GM21619 (cell line): Measurements from ENCODE around the gene CHD9NB.
"Not testable (repeated sequence)": the region's sequence is repeated elsewhere in the genome, so short reads cannot be mapped to it uniquely, and the experiment has no call there.

Experiments used
- ATAC-seq: cut with Tn5 transposase; IDR thresholded peaks from one replicate; pipeline ENCODE4 v1.9.1; 2021; ENCODE audit not compliant: unreplicated experiment

Gene CHD9NB

DNA sequence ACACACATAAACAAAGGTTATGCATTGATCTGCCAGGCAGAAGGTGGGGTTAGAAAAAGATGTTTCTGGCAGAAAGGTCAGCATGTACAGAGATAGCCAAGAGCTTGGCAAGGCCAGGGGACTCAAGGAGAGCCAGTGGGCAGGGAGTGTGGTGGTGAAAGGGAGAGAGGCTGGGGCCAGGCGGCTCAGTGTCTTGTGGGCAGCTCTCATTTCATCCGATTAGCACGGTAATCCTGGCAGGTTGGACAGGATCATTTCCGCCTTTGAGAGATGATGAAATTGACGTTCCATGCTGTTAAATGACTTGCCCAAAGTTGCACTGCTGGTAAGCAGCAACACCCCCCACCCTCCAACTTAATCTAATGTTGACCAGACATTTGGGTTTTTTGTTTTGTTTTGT, 5.7 kb upstream of the CHD9NB start:
- ATAC-seq, result no peak

DNA sequence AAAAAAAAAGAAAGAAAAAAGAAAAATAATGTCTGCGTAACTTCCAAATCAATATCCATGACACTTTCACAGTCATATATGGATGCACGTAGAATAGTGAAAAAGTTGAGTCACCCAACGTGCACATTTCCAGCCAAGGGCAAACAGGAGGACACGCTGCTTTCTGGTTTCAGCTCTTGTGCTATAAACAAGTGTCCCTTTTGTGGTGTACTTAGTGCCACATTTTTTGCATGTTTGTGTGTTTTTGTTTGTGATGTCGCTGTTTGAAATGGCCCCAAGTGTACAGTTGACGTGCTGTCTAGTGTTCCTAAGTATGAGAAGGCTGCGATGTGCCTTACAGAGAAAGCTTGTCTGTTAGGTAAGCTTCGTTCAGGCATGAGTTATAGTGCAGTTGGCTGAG, 5.0 kb upstream of the CHD9NB start:
- ATAC-seq, result no peak

DNA sequence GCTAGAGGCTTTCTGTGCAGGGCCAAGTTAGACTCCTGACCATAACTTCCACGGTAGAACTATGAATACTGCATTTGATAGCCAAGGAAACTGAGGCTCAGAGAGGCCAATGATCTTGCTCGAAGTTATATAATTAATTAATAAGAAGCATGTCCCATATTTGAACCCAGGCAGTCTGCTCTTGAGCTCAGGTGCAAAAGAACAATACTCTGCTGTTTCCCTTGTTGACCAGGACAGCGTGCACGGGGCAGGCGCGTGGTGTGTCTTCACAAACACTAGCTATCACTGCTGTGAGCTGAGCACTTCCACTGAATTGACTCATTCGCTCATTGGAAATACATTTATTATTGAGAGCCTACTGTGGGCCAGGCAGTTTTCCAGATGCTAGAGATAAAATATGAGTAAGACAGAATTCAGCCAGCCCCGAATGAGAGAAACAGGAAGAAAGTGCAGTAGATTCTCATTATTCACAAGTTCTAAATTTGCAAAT, 3.7 kb upstream of the CHD9NB start:
- ATAC-seq, result no peak

DNA sequence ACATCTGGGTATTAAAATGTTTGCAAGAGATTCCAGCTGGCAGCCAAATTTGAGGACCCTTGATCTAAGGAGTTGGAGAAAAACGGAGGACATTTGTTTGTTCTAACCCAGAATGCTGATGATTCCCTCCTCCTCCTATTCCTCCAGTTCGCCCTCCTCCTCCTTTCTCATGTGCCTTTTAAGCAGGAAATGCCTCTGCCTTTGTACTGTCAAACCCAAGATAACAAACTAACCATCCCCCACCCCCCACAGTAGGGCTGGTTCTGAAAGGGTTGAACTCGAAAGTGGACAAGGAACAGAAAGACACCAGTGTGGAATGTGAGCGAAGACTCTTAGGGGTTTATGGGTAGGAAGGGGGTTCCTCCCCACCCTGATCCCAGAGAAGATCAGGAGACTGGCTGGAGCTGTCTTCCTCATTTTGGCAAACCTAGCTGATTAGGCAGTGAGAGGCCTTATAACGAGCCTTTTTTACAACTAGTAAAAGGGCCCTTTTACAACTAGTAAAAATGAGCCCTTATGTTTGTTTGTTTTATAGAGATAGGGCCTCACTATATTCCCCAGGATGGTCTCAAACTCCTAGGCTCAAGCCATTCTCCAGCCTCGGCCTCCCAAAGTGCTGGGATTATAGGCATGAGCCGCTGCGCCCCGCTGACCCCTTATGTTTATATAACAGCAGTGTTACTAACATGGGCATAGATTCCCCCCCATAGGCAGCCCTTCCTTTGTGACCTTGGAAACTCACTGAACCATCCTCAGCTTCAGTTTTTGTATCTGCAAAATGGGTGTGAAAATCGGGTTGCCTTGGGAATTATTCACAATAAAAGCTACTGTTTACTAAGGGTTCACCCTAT, 3.1 kb upstream of the CHD9NB start:
- no peak for ATAC-seq

DNA sequence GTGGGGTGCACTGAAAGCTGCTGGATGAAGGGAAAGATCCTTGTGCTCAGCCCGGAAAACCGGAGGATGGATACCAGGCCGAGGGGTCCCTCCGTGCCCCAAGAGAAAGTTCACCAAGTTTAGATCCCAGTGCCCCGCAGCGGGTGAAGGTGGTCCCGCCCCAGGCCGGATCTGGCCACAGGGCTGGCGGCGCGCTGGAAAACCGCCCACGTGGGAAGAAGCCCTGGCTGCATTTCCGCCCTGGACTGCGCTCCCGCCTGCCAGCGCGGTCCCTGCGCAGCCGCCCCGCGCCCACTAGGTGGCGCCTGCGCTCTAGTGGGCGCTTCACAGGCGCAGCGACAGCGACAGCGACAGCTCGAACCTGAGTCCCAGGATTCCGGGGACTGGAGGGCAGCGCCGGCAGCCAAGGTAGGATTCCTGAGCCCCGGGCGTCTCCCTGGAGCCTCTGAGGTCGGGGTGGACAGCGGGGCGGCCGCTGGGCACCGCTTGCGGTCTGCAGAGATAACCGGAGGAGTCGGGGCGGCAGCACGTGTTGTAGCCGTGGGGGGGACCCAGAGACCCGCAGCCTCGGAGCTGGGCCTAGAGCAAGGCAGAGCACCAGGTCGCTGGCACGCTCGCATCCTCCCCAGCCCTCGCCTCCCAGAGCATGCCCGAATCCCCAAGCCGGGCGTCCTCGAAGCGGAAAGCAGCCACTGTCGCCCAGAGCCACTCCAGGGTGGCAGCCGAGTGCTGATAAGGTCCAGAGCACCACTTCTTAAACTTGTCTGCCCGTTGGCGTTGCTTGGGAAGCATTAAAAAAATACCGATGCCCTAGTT, 2.2 kb upstream of the CHD9NB start, which contains the start of gene CHD9:
Gene CHD9 (plus strand): TSS at position 322 of the 816 bp plus-strand sequence. CDS start 101,099 bp downstream, outside the sequence.
- peak; percentile 80 for ATAC-seq

DNA sequence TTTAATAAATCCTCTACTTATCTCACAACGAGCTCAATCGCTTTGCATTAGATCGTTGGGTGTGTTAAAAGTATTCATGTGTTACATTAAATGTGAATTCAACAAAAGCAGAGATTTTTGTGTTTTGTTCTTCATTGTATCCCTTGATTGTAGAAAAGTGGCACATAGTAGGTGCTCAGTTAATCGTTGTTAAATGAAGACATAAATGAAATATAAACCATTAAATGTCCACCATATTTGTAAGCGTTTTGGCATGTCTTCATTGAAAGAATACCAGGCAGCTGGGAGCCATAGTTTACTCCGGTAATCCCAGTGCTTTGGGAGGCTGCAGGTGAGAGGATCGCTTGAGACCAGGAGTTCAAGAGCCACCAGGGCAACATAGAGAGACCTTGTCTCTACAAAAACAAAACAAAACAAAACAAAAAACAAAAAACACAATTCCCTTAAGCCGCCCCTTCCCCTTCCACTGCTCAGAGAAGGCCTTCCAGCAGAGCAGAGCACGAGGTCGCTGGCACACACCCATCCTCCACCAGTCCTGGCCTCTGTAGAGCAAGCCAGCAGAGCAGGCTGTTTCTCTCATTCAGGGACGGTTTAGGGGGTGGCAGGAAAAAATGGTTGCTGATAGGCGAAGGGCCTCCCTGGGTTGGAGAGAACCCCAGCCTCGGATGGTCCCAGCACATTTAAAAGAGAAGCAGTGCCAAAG, 1.4 kb upstream of the CHD9NB start:
- peak; percentile 29 for ATAC-seq

DNA sequence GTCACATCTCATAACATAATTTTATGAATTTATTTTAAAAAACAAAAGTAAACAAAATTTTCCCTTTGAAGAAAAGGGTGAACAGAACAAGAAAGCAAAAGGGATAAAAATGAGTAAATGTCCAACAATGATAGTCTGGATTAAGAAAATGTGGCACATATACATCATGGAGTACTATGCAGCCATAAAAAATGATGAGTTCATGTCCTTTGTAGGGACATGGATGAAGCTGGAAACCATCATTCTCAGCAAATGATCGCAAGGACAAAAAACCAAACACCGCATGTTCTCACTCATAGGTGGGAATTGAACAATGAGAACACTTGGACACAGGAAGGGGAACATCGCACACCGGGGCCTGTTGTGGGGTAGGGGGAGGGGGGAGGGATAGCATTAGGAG, 1.4 kb downstream of the CHD9NB start:
- not testable (repeated sequence) for ATAC-seq

DNA sequence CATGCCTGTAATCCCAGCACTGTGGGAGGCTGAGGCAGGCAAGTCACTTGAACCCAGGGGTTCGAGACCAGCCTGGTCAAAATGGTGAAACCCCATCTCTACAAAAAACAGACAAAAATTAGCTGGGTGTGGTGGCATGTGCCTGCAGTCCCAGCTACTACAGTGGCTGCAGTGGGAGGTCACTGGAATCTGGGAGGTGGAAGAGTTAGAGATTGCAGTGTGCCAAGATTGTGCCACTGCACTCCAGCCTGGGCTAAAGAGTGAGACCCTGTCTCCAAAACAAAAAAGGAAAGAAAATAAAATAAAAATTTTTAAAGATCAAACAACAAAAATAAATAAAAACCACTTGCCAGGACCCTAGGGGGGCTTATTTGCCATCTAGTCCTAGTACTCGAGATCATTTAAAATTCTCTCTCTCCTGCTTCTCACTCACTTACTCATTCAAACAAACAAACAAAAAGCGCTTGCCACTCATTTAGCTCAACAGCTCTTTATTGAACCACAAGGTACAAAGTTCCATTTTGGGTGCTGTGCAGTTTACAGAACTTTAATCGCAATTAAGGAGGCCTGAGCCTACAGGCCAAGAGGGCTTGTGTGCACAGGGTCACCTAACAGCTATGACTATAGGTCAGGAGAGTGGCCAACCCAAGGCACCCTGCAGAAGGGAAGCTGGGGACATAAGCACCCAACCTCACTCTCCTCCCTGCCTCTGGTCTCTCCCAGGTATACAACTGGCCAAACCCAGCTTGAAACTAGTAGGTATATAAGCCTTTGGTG, 4.4 kb downstream of the CHD9NB start:
- no peak for ATAC-seq

DNA sequence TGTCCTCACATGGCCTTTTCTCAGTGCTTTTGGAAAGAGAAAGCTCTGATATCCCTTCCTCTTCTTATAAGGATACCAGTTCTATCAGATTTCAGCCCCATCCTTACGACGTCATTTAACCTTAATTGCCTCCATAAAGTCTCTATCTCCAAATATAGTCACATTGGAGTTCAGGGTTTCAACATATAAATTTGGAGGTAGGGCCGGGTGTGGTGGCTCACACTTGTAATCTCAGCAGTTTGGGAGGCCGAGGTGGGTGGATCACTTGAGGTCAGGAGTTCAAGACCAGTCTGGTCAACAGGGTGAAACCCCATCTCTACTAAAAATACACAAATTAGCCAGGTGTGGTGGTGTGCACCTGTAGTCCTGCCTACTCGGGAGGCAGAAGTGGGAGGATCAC, 5.2 kb downstream of the CHD9NB start:
- ATAC-seq, result not testable (repeated sequence)

DNA sequence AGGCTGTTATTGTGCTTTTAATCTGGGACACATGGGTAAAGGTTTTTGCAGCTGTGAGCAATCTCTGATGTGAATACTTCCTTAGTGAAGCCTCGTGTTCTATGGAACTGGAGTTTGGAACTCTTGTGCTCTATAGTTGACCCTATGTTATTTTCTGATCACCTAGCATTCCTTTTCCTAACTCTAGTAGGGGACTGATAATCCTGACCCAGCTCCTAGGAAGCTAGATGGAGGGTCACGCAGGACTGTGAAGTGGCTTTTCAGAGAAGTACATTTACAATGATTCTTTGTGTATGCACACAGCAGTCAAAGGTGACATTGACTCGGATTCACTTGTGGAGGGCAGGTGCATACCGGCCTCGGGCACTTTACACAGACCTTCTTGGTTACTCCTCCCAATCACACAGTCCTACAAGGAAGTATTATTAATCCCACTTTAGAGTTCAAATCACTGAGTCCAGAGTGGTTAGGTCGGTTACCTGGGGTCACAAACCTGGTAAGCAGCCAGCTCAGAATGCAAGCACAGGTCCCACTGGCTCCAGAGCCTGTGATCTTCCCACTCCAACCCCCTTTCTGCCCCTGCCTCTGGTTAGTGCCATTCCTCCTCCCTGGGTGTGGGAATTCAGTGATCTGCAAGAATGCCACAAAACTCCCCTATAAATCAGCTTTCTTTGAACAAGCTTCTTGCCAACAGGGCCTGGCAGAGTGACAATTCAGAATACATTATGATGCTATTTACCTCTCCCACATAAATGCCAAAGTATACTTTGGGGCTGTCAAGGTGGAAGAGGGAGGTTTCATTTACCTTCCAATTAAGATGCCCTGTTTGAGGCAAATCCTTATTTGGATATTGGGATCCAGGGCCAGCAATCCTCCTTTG, 7.1 kb downstream of the CHD9NB start:
- no peak for ATAC-seq

DNA sequence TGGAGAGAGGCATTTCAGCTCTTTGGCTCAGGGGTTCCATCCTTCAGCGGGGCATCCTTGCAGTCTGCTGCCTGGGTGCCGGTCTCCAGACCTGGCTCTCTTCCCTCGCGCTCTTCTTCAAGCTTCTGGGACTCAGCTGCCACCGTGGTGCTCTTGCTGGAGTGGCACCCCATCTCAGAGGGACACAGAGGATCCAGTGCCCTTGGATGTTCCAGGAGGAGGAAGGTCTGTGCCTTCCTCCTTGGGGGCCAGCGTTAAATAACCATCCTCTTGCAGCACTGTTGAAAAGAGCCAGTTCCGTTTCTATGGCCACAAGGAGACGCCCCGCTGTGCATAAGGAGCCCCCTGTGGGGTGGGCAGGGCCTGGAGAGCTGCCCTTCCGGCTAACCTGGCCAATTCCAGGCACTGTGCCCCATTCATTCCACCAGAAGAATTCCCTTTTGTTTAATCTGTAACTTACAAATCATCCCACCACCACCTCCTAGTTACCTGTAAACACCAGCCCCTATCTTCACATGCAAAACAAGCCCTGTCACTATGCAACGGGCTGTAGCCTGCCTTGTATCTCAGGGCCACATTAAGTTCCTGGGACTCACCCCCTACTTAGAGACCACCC, 8.6 kb downstream of the CHD9NB start:
- ATAC-seq, result no peak

DNA sequence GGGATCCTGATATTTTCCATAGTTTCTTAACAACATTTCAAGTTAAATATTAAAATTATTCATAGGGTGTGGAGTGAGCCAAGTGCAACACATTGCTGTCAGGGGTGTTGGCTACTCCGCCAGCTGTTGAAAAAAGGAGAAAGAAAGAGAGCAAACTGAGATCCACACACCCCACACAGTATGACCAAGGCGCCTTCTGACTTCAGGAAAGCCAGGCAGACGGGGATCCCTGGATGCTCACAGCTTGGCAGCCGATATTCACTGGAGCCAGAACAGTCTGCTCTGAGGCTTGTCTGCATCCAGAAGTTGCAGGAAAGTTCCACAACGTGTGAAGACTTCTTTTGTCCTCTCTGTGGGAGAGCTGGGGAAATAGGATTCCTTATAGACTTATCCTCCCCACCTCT, 9.3 kb downstream of the CHD9NB start:
- ATAC-seq, result no peak

DNA sequence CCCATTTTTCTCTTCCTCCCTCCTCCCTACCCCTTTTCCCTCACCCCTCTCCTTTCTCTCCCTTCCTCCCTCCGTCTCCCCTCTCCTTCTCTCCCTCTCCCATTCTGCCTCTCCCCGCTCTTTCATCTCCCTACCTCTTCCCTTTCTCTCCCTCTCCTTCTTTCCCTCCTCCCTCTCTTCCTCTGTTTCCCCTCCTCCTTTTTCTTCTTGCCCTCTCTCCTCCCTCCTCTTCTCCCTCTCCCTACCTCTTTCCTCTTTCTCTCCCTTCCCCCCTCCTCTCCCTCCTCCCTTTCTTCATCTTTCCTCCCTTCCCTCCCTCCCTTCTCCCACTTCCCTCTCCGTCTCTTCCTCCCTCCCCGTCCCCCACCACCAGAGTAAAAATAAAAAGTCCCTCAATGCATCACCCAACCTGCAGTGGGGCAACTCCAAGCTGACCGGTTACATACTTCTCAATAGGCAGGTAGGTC, 10.4 kb downstream of the CHD9NB start:
- no peak for ATAC-seq

DNA sequence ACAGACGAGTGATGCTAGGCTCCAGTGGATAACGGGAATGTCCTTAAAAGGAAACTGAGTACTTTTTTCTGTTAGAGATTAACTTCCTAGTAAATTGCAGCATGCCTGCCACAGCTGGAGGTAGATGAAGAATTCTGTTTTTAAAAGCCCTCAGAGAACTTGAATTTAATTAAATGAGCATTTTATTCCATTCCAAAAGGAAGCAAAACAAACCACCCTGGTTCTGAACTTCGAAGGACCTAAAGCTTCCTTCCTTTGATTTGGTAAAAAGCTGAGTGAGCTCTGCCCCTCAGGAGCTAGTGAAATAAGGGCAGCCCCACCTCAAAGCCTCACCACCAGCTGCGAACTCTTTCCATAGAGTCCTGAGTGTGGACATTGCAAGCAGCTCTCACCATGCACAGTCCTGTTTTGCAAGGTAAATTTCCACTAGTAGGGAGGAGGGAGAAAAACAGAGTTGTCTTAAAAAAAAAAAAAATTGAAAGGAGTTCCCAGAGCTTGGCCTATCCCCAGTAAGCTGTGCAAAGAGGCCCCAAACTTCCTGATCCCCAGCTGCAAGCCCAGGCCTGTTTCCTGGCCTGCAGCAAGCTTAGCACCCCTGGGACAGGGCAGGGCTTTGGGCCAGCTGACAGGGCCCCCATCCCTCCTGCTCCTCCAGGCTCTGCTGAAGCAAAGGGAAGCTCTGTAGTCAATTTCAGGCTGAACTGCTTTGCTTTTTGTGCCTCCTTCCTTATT, 11.2 kb downstream of the CHD9NB start:
- peak; percentile 69 for ATAC-seq

DNA sequence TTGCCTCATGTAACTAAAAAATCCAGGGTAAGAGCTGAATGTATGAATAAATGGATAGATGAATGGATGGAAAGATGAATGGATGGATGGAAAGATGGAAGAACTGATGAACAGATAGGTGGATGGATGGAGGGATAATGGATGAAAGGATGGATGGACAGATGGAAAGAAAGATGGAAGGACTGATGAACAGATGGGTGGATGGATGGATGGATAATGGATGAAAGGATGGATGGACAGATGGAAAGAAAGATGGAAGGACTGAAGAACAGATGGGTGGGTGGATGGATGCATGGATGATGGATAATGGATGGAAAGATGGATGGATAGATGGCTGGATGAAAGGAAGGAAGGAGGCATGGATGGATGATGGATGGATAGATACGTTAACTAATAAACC, 11.9 kb downstream of the CHD9NB start:
- no peak for ATAC-seq

DNA sequence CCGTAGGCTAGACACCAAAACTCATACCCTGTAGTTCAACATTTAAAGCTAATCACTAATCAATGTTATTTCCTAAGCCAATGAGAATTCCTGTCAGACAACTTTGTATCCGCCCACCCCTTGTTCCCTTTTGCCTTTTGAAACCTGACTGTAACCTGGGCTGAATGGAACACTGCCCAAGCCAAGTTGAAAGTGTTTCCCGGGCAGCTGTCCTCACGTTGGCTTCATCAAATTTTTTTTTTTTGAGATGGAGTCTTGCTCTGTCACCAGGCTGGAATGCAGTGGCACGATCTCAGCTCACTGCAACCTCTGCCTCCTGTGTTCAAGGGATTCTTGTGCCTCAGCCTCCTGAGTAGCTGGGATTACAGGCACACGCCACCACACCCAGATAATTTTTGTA, 16.0 kb downstream of the CHD9NB start:
- ATAC-seq, result not testable (repeated sequence)

DNA sequence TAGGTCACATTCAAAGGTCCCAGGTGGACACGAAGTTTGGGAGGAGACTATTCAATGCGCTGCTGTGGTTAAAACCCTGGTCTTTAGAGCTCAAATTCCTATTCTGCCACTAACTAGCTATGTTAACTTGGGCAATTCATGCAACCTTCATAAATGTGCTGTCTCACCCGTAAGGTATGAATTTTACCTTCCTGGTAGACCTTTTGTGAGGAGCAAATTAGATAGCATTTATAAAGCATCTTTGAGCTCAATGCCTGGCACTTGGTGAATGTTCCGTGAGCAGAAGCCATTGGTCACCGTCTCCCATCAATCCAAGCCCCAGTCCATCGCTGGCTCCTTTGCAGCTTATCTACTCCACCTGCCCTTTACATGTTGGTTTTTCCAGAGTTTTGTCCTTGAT, 16.6 kb downstream of the CHD9NB start:
- ATAC-seq, result no peak
